RCC 7860 (cell line): ENCODE measurements around the gene LRRC3C.
"Not testable (repeated sequence)": the region's sequence is repeated elsewhere in the genome, so short reads cannot be mapped to it uniquely, and the experiment has no call there.

ENCODE experiments used
- DNase-seq: peaks from one replicate; pipeline ENCODE4 v3.0.0-alpha.2; 2015; ENCODE audit warnings: low spot score
- FAIRE-seq: peaks from 2 replicates; lab custom pipeline; 2012; peaks lifted over from hg19 to GRCh38; lab: Jason Lieb, UNC

Gene LRRC3C

GRCh38 chr17:39927101-39927928, at the start of gene LRRC3C, which contains the start of gene ORMDL3:
Gene LRRC3C, plus strand, starts transcription at chr17:39927732. Its CDS starts 13,792 bp downstream, at chr17:39941524.
Gene ORMDL3, minus strand, starts transcription at chr17:39927601. Its CDS starts 3,398 bp downstream, at chr17:39924203.
- FAIRE-seq (peak; percentile 38), DNase-seq (peak; percentile 82)

GRCh38 chr17:39886102-39886501, 41.4 kb upstream of the LRRC3C start:
- not testable (repeated sequence) for DNase-seq, FAIRE-seq

- DNase-seq, result no peak
- FAIRE-seq, result no peak
Observed at GRCh38 chr17:39887078-39887477, 40.5 kb upstream of the LRRC3C start.

- FAIRE-seq (no peak), DNase-seq (no peak)
Observed at GRCh38 chr17:39889200-39889599, 38.3 kb upstream of the LRRC3C start.

- FAIRE-seq (no peak), DNase-seq (no peak)
Observed at GRCh38 chr17:39894681-39895376, 32.7 kb upstream of the LRRC3C start.

GRCh38 chr17:39898088-39898487, 29.4 kb upstream of the LRRC3C start:
- no peak for DNase-seq
- no peak for FAIRE-seq

GRCh38 chr17:39899215-39899614, 28.3 kb upstream of the LRRC3C start:
- FAIRE-seq, result no peak
- DNase-seq, result no peak

GRCh38 chr17:39902027-39902426, 25.5 kb upstream of the LRRC3C start:
- FAIRE-seq, DNase-seq: not testable (repeated sequence)

- DNase-seq, result no peak
- FAIRE-seq, result no peak
Observed at GRCh38 chr17:39903158-39903884, 24.2 kb upstream of the LRRC3C start.

- DNase-seq (no peak), FAIRE-seq (no peak)
Observed at GRCh38 chr17:39904990-39905288, 22.6 kb upstream of the LRRC3C start.

- no peak for DNase-seq
Observed at GRCh38 chr17:39908789-39909352, 18.7 kb upstream of the LRRC3C start.

GRCh38 chr17:39913989-39914388, 13.5 kb upstream of the LRRC3C start:
- FAIRE-seq (no peak), DNase-seq (no peak)

More at GRCh38 chr17:39908789-39909352, 18.7 kb upstream of the LRRC3C start:
- no peak for FAIRE-seq

- no peak for DNase-seq
- no peak for FAIRE-seq
Observed at GRCh38 chr17:39915559-39915958, 12.0 kb upstream of the LRRC3C start.

- FAIRE-seq, result no peak
- DNase-seq, result no peak
Observed at GRCh38 chr17:39916918-39917317, 10.6 kb upstream of the LRRC3C start.

GRCh38 chr17:39919087-39919683, 8.3 kb upstream of the LRRC3C start:
- DNase-seq (no peak), FAIRE-seq (no peak)

- no peak for DNase-seq
- FAIRE-seq, result no peak
Observed at GRCh38 chr17:39920218-39921210, 7.0 kb upstream of the LRRC3C start.

GRCh38 chr17:39921323-39921722, 6.2 kb upstream of the LRRC3C start:
- no peak for FAIRE-seq
- DNase-seq, result no peak

GRCh38 chr17:39922006-39922405, 5.5 kb upstream of the LRRC3C start:
- FAIRE-seq, result no peak
- DNase-seq, result no peak

GRCh38 chr17:39923230-39923629, 4.3 kb upstream of the LRRC3C start:
- DNase-seq, result no peak
- FAIRE-seq, result no peak
